Osteoblast (primary cell): Measurements from ENCODE around the gene SNRNP70. TPM values are rescaled to one million over a fixed set of nuclear protein-coding genes. Genes with fewer than 3 reads are reported as not detected.
A peak's percentile ranks its signal among the peaks of the same experiment; 100 is the strongest.
"Not testable (repeated sequence)": the region's sequence is repeated elsewhere in the genome, so short reads cannot be mapped to it uniquely, and the experiment has no call there.

Experiments
- DNase-seq: peaks from one replicate; pipeline ENCODE4 v3.0.0; 2011; ENCODE audit warnings: low spot score, mixed read lengths; ENCODE audit not compliant: insufficient read length; ENCODE audit errors: missing footprints
- H2AFZ ChIP-seq: 2 replicates; pipeline ENCODE4 v1.6.0; 2011; ENCODE audit warnings: mild to moderate bottlenecking, low read length
- H3K27ac ChIP-seq: 2 replicates; pipeline ENCODE4 v1.5.1; 2011; ENCODE audit warnings: mild to moderate bottlenecking, low read depth, low read length, moderate library complexity
- H3K27me3 ChIP-seq: 2 replicates; pipeline ENCODE4 v1.6.0; 2012; ENCODE audit warnings: mild to moderate bottlenecking, control low read depth, inconsistent platforms, low read length, moderate library complexity; ENCODE audit not compliant: insufficient read depth
- H3K36me3 ChIP-seq: 2 replicates; pipeline ENCODE4 v1.5.1; 2011; ENCODE audit warnings: mild to moderate bottlenecking, low read length, control low read depth, moderate library complexity; ENCODE audit not compliant: insufficient read depth
- H3K4me1 ChIP-seq: 2 replicates; pipeline ENCODE4 v1.5.1; 2011; ENCODE audit warnings: mild to moderate bottlenecking, low read length, control low read depth, moderate library complexity; ENCODE audit not compliant: insufficient read depth
- H3K4me2 ChIP-seq: 2 replicates; pipeline ENCODE4 v1.6.0; 2011; ENCODE audit warnings: mild to moderate bottlenecking, low read length; ENCODE audit not compliant: insufficient read depth
- H3K4me3 ChIP-seq: fragments of 200-600 bp; sonication (generic); 3 replicates; pipeline ENCODE4 v1.5.1; 2012; ENCODE audit warnings: mild to moderate bottlenecking, low read length, inconsistent platforms; ENCODE audit not compliant: insufficient read depth
- H3K79me2 ChIP-seq: 2 replicates; pipeline ENCODE4 v1.6.0; 2012; ENCODE audit warnings: mild to moderate bottlenecking, low read length, control low read depth, inconsistent platforms; ENCODE audit not compliant: insufficient read depth
- H3K9me3 ChIP-seq: 2 replicates; pipeline ENCODE4 v1.5.1; 2011; ENCODE audit warnings: low read depth, low read length, control low read depth
- H4K20me1 ChIP-seq: 2 replicates; pipeline ENCODE4 v1.6.0; 2012; ENCODE audit warnings: mild to moderate bottlenecking, low read length, control low read depth; ENCODE audit not compliant: insufficient read depth
- total RNA-seq: library from RNA; depleted of rRNA; stranded (reverse); fragments of >200 nt; gene quantifications from 2 replicates; pipeline ENCODE4 v1.2.3, GENCODE V29; 2012
- TF ChIP-seq, protein P1 (sequence below): IDR thresholded peaks from 2 replicates; pipeline ENCODE4 v1.5.1; 2011; ENCODE audit warnings: mild to moderate bottlenecking, low read depth, low read length, moderate library complexity; ENCODE audit errors: extremely low read depth

The SNRNP70 gene
- total RNA-seq, 1 donor, result 111 TPM

DNA sequence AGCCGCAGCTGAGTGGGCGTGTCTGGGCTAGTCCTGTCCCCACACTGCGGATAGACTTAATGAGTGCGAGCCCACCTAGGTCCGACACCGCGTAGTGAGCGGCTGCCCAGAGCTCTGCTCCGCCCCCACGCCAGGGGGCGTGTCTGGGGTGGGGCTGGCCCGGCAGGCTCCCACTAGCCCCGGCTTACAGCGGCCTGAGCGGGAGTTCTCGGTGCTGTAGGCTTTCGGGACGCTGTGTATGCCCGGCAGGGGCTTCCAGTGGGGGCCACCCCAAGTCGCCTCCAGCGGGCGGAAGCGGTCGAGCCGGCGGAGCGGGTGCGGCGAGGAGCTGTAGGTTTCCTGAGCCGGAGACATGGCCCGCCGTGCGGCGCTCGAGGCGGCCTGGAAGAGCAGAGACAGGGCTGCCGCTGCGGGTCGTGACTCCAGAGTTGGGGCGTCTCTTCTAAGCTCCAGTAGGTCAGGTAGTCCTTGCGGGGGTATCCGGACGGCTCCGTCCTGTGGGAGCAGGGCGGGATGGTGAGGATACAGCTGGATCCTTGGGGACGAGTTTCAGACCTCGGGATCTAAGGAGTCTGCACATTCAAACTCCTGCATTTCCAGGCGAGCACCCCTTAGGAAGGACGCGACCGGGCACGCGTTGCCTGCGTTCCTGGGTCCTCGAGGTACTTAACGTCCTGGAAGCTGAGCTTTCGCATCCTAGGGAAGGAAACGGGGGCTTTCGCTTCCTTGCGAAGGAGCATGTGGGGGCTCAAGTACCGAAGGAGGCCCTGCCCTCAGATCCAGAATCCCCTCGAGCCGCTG lies 28.9 kb upstream of the SNRNP70 start:
- H3K4me3 ChIP-seq, result peak overlapping the region; percentile 81
- peaks cover 10% of the 10 kb centered on the region for H3K4me1 ChIP-seq
- H3K27me3 ChIP-seq, result no peaks in the 10 kb centered on the region
- H3K36me3 ChIP-seq, result no peaks in the 10 kb centered on the region
- H3K4me2 ChIP-seq, result peak overlapping the region; percentile 86
- peaks cover 14% of the 10 kb centered on the region for H3K79me2 ChIP-seq
- H3K27ac ChIP-seq, result no peak overlapping the region
- H2AFZ ChIP-seq, result peak overlapping the region; percentile 81
- H4K20me1 ChIP-seq, result peaks cover 3% of the 10 kb centered on the region
- DNase-seq, result peak; percentile 97
- H3K9me3 ChIP-seq, result no peaks in the 10 kb centered on the region
- TF ChIP-seq, protein P1, sequence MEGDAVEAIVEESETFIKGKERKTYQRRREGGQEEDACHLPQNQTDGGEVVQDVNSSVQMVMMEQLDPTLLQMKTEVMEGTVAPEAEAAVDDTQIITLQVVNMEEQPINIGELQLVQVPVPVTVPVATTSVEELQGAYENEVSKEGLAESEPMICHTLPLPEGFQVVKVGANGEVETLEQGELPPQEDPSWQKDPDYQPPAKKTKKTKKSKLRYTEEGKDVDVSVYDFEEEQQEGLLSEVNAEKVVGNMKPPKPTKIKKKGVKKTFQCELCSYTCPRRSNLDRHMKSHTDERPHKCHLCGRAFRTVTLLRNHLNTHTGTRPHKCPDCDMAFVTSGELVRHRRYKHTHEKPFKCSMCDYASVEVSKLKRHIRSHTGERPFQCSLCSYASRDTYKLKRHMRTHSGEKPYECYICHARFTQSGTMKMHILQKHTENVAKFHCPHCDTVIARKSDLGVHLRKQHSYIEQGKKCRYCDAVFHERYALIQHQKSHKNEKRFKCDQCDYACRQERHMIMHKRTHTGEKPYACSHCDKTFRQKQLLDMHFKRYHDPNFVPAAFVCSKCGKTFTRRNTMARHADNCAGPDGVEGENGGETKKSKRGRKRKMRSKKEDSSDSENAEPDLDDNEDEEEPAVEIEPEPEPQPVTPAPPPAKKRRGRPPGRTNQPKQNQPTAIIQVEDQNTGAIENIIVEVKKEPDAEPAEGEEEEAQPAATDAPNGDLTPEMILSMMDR, result no peak

GRCh38 chr19:49056902-49057596 lies 28.2 kb upstream of the SNRNP70 start:
- Histone ChIP-seq H2AFZ (peak overlapping the region; percentile 81), H3K4me3 (peak overlapping the region; percentile 81), H3K79me2 (peaks cover 14% of the 10 kb centered on the region), H3K4me2 (peak overlapping the region; percentile 86), H3K4me1 (peaks cover 10% of the 10 kb centered on the region)
- not testable (repeated sequence) for H3K9me3 ChIP-seq, H4K20me1 ChIP-seq, H3K27me3 ChIP-seq, H3K36me3 ChIP-seq, H3K27ac ChIP-seq
- DNase-seq, result peak; percentile 53

DNA sequence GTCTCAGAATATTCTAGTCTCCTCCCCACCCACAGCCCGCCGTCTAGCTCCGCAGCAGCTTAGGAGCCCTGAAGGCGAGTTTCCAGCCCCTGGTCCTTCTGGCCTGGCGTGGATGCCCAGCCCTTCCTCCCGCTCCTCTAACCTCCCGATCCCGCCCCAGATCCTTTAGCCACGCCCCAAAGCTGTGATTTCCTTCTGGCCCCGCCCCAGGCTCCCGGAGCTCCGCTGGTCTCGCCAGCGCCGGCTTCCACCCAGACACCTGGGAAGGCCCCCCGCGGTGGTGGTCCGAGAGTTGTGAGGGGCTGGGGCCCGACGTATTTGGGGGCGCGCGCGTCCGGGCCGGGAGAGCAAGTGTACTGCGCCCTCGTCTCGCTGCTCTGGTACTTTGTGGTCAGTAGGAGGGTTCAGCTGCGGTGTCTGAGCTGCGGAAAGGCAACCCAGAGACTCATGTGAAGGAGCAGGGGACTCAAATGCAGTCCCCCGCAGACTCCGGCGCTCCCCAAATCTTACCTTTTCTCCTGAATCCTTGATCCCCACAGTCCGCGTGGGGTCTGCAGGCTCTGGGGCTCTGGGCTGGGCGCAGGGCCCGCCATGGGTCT lies 27.5 kb upstream of the SNRNP70 start, which contains the start of gene CGB7:
CGB7 (minus strand) TSS at position 114 of the 599 bp plus-strand sequence. CDS start 2,374 bp downstream, outside the sequence.
- Histone ChIP-seq H3K4me2 (peak within 1 kb of the TSS; percentile 86), H3K4me3 (peak within 1 kb of the TSS; percentile 81), H4K20me1 (peaks cover 3% of the 10 kb centered on the region), H3K4me1 (peaks cover 10% of the 10 kb centered on the region), H2AFZ (peak within 1 kb of the TSS; percentile 81), H3K79me2 (peaks cover 14% of the 10 kb centered on the region), H3K27me3 (no peaks in the 10 kb centered on the region), H3K9me3 (no peaks in the 10 kb centered on the region), H3K27ac (no peak within 1 kb of the TSS), H3K36me3 (no peaks in the 10 kb centered on the region)
- TF ChIP-seq, protein P1, result no peak
- peak; percentile 98 for DNase-seq

- DNase-seq, result peak; percentile 93
Observed at GRCh38 chr19:49058562-49058961, 26.7 kb upstream of the SNRNP70 start.

More at GRCh38 chr19:49058562-49058961, 26.7 kb upstream of the SNRNP70 start:
- no peak overlapping the region for H3K4me2 ChIP-seq
- H3K79me2 ChIP-seq, result peaks cover 14% of the 10 kb centered on the region
- TF ChIP-seq, protein P1, result no peak
- no peaks in the 10 kb centered on the region for H3K36me3 ChIP-seq
- no peaks in the 10 kb centered on the region for H3K9me3 ChIP-seq
- no peak overlapping the region for H3K4me3 ChIP-seq
- H2AFZ ChIP-seq, result no peak overlapping the region
- no peak overlapping the region for H3K27ac ChIP-seq
- H4K20me1 ChIP-seq, result peaks cover 3% of the 10 kb centered on the region
- H3K4me1 ChIP-seq, result peaks cover 10% of the 10 kb centered on the region
- H3K27me3 ChIP-seq, result no peaks in the 10 kb centered on the region
